OCI-LY7 (cell line): ENCODE results near the gene MBTD1.

Source experiments
- EZH2phosphoT487 ChIP-seq: fragments of 200-600 bp; sonication (generic); IDR thresholded peaks from 2 replicates; pipeline ENCODE4 v1.6.1; 2018; ENCODE audit warnings: low read depth, borderline replicate concordance, mild to moderate bottlenecking, mixed run types, antibody characterized with exemption, low read length, moderate library complexity, mixed read lengths
- TF ChIP-seq, protein P1 (sequence below): fragments of 200-600 bp; sonication (generic); conservative IDR thresholded peaks from 2 replicates; pipeline ENCODE4 v1.5.1; 2014; ENCODE audit warnings: mild to moderate bottlenecking, antibody characterized with exemption, low read length, moderate library complexity, mixed read lengths

DNA sequence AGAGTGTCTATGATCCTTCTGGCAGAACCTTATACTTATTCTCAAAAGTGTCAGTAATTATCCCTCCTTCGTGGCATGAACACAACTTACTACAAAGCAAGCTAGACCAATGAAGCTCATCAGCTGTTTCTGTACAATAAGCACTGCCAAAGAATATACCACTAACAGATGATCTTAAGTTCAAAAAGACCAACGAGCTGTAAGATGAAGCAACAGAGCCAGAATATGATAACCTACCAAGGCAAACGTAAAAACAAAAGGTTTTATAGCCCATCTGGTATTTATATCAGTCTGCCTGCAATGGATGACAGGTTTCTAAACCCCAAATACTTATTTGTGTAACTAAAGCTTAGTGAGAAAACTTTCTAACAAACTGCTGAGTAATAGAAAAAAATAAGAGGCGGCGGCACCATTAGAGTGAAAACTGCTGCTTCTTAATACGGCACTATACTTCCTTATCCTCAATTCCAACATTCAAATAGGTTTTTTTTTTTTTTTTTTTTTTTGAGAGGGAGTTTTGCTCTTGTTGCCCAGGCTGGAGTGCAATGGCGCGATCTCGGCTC is 71.5 kb downstream of the MBTD1 start:
- TF ChIP-seq, protein P1, sequence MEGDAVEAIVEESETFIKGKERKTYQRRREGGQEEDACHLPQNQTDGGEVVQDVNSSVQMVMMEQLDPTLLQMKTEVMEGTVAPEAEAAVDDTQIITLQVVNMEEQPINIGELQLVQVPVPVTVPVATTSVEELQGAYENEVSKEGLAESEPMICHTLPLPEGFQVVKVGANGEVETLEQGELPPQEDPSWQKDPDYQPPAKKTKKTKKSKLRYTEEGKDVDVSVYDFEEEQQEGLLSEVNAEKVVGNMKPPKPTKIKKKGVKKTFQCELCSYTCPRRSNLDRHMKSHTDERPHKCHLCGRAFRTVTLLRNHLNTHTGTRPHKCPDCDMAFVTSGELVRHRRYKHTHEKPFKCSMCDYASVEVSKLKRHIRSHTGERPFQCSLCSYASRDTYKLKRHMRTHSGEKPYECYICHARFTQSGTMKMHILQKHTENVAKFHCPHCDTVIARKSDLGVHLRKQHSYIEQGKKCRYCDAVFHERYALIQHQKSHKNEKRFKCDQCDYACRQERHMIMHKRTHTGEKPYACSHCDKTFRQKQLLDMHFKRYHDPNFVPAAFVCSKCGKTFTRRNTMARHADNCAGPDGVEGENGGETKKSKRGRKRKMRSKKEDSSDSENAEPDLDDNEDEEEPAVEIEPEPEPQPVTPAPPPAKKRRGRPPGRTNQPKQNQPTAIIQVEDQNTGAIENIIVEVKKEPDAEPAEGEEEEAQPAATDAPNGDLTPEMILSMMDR: no peak
- TF ChIP-seq EZH2phosphoT487: no peak
